NB4 (cell line): Measurements from ENCODE around the gene PACC1.
A peak's percentile ranks its signal among the peaks of the same experiment; 100 is the strongest.

Source experiments
- DNase-seq: peaks from one replicate; pipeline ENCODE4 v3.0.0; 2010; ENCODE audit warnings: low read depth
- H3K4me3 ChIP-seq: one replicate; pipeline ENCODE4 v1.5.1; 2011; ENCODE audit warnings: mild to moderate bottlenecking, low read depth, low read length, moderate library complexity
- CTCF ChIP-seq: IDR thresholded peaks from one replicate; pipeline ENCODE4 v1.5.1; 2012; ENCODE audit warnings: low read depth, low read length
- MAX ChIP-seq: IDR thresholded peaks from 2 replicates; pipeline ENCODE4 v1.6.1; 2011; ENCODE audit warnings: low read depth, low read length
- MYC ChIP-seq: IDR thresholded peaks from 2 replicates; pipeline ENCODE4 v1.6.1; 2011; ENCODE audit warnings: low read depth, low read length
- POLR2A ChIP-seq: IDR thresholded peaks from 2 replicates; pipeline ENCODE4 v1.6.1; 2011; ENCODE audit warnings: mild to moderate bottlenecking; ENCODE audit not compliant: insufficient read length; ENCODE audit errors: extremely low read depth

The PACC1 gene

GRCh38 chr1:212377644-212378043 is 37.0 kb downstream of the PACC1 start:
- TF ChIP-seq MAX (no peak), MYC (no peak), CTCF (no peak), POLR2A (no peak)
- DNase-seq = no peak
- no peak overlapping the region for H3K4me3 ChIP-seq

- H3K4me3 ChIP-seq = no peak overlapping the region
- TF ChIP-seq POLR2A = no peak
- TF ChIP-seq CTCF = no peak
- no peak for TF ChIP-seq MYC
- no peak for TF ChIP-seq MAX
These were observed 38.7 kb downstream of the PACC1 start for GRCh38 chr1:212375986-212376385.

GRCh38 chr1:212368073-212368484 is 46.6 kb downstream of the PACC1 start:
- H3K4me3 ChIP-seq = no peak overlapping the region
- DNase-seq = peak; percentile 78
- TF ChIP-seq MAX (no peak), CTCF (peak; percentile 91), POLR2A (no peak), MYC (no peak)

More at GRCh38 chr1:212375986-212376385, 38.7 kb downstream of the PACC1 start:
- DNase-seq = no peak

GRCh38 chr1:212367474-212368072 is 47.1 kb downstream of the PACC1 start:
- TF ChIP-seq MYC (no peak), POLR2A (no peak), CTCF (no peak), MAX (no peak)

GRCh38 chr1:212366901-212367300 is 47.8 kb downstream of the PACC1 start:
- no peak for DNase-seq

More at GRCh38 chr1:212367474-212368072, 47.1 kb downstream of the PACC1 start:
- no peak for DNase-seq
- H3K4me3 ChIP-seq = no peak overlapping the region

More at GRCh38 chr1:212366901-212367300, 47.8 kb downstream of the PACC1 start:
- no peak for TF ChIP-seq MAX
- no peak for TF ChIP-seq CTCF
- no peak for TF ChIP-seq MYC
- no peak for TF ChIP-seq POLR2A
- no peak overlapping the region for H3K4me3 ChIP-seq
